GM21786 (cell line): Measurements from ENCODE around the gene HERC6.
"Not testable (repeated sequence)": the region's sequence is repeated elsewhere in the genome, so short reads cannot be mapped to it uniquely, and the experiment has no call there.

ENCODE experiments used
- ATAC-seq: cut with Tn5 transposase; IDR thresholded peaks from one replicate; pipeline ENCODE4 v1.9.1; 2021; ENCODE audit not compliant: unreplicated experiment

The HERC6 gene

GRCh38 chr4:88378691-88379559 is at the start of gene HERC6:
Gene HERC6, plus strand, starts transcription at chr4:88378852. Its CDS starts 70 bp downstream, at chr4:88378922.
- ATAC-seq, result peak; percentile 80

- no peak for ATAC-seq
Measured at GRCh38 chr4:88333741-88334405, 44.8 kb upstream of the HERC6 start.

- no peak for ATAC-seq
Measured at GRCh38 chr4:88335092-88335665, 43.5 kb upstream of the HERC6 start.

- ATAC-seq, result peak; percentile 56
Measured at GRCh38 chr4:88341227-88342192, 37.1 kb upstream of the HERC6 start.

GRCh38 chr4:88346902-88347301 is 31.8 kb upstream of the HERC6 start:
- ATAC-seq, result not testable (repeated sequence)

- not testable (repeated sequence) for ATAC-seq
Measured at GRCh38 chr4:88348761-88349160, 29.9 kb upstream of the HERC6 start.

GRCh38 chr4:88350786-88351185 is 27.9 kb upstream of the HERC6 start:
- no peak for ATAC-seq

- no peak for ATAC-seq
Measured at GRCh38 chr4:88352062-88352740, 26.5 kb upstream of the HERC6 start.

GRCh38 chr4:88353324-88353723 is 25.3 kb upstream of the HERC6 start:
- ATAC-seq, result no peak

GRCh38 chr4:88356771-88357170 is 21.9 kb upstream of the HERC6 start:
- no peak for ATAC-seq

- no peak for ATAC-seq
Measured at GRCh38 chr4:88357262-88357661, 21.4 kb upstream of the HERC6 start.

- no peak for ATAC-seq
Measured at GRCh38 chr4:88359558-88359957, 19.1 kb upstream of the HERC6 start.

- ATAC-seq, result no peak
Measured at GRCh38 chr4:88360256-88360655, 18.4 kb upstream of the HERC6 start.

GRCh38 chr4:88360791-88361190 is 17.9 kb upstream of the HERC6 start:
- no peak for ATAC-seq

- ATAC-seq, result not testable (repeated sequence)
Measured at GRCh38 chr4:88361217-88361773, 17.4 kb upstream of the HERC6 start.

GRCh38 chr4:88366460-88366859 is 12.2 kb upstream of the HERC6 start:
- no peak for ATAC-seq

GRCh38 chr4:88367826-88368225 is 10.8 kb upstream of the HERC6 start:
- no peak for ATAC-seq

GRCh38 chr4:88369180-88369812 is 9.4 kb upstream of the HERC6 start:
- not testable (repeated sequence) for ATAC-seq

GRCh38 chr4:88381123-88381522 is 2.5 kb downstream of the HERC6 start:
- ATAC-seq, result no peak
